Karpas-422 (cell line): Measurements from ENCODE around the gene DUSP2. TPM values are rescaled to one million over a fixed set of nuclear protein-coding genes. Genes with fewer than 3 reads are reported as not detected.

ENCODE experiments used
- DNase-seq: peaks from one replicate; pipeline ENCODE4 v3.0.0-alpha.2; 2015
- H2AFZ ChIP-seq: fragments of 200-600 bp; sonication (generic); 2 replicates; pipeline ENCODE4 v1.6.1; 2014; ENCODE audit warnings: antibody characterized with exemption, low read length, mixed read lengths
- H3K27ac ChIP-seq: fragments of 200-600 bp; sonication (generic); 2 replicates; pipeline ENCODE4 v1.5.1; 2014; ENCODE audit warnings: mild to moderate bottlenecking, low read length, moderate library complexity
- H3K27me3 ChIP-seq: fragments of 200-600 bp; sonication (generic); 2 replicates; pipeline ENCODE4 v1.6.1; 2014; ENCODE audit warnings: low read length, mixed read lengths
- H3K36me3 ChIP-seq: fragments of 200-600 bp; sonication (generic); 2 replicates; pipeline ENCODE4 v1.6.1; 2014; ENCODE audit warnings: low read length, mixed read lengths; ENCODE audit not compliant: insufficient read depth
- H3K4me1 ChIP-seq: fragments of 200-600 bp; sonication (generic); 2 replicates; pipeline ENCODE4 v1.6.1; 2014; ENCODE audit warnings: mild to moderate bottlenecking, low read length, mixed read lengths
- H3K4me2 ChIP-seq: fragments of 200-600 bp; sonication (generic); 2 replicates; pipeline ENCODE4 v1.6.1; 2014; ENCODE audit warnings: low read length, low read depth, mild to moderate bottlenecking; ENCODE audit not compliant: poor library complexity, severe bottlenecking
- H3K4me3 ChIP-seq: fragments of 200-600 bp; sonication (generic); 2 replicates; pipeline ENCODE4 v1.5.1; 2014; ENCODE audit warnings: mild to moderate bottlenecking, antibody characterized with exemption, low read length, mixed read lengths
- H3K79me2 ChIP-seq: fragments of 200-600 bp; sonication (generic); 2 replicates; pipeline ENCODE4 v1.6.1; 2014; ENCODE audit warnings: mild to moderate bottlenecking, low read length, mixed read lengths
- H3K9ac ChIP-seq: fragments of 200-600 bp; sonication (generic); 2 replicates; pipeline ENCODE4 v1.6.0; 2014; ENCODE audit warnings: low read length
- H3K9me2 ChIP-seq: fragments of 200-600 bp; sonication (generic), shearing (Covaris generic); replicated peaks from 2 replicates; pipeline ENCODE4 v1.6.0; 2014; ENCODE audit warnings: mild to moderate bottlenecking, low read length, moderate library complexity; ENCODE audit not compliant: insufficient read depth
- H3K9me3 ChIP-seq: fragments of 300-700, 200-600 bp; sonication (generic); 2 replicates; pipeline ENCODE4 v1.6.1; 2014; ENCODE audit warnings: low read length, mixed read lengths
- H4K20me1 ChIP-seq: fragments of 200-600 bp; sonication (generic); 2 replicates; pipeline ENCODE4 v1.6.1; 2014; ENCODE audit warnings: mild to moderate bottlenecking, antibody characterized with exemption, low read length, low read depth; ENCODE audit not compliant: insufficient read depth
- total RNA-seq: library from RNA; depleted of rRNA; stranded (reverse); fragments of >200 nt; shearing (Covaris generic); gene quantifications from 2 replicates; pipeline ENCODE4 v1.2.3, GENCODE V29; 2014; ENCODE audit warnings: low replicate concordance; rRNA removed

DUSP2 gene
- total RNA-seq, 1 experiment from 2014 or later, result 25.1 TPM

- Histone ChIP-seq H3K4me1 (no peaks in the 10 kb centered on the region), H3K9me2 (no peaks in the 10 kb centered on the region), H3K36me3 (no peaks in the 10 kb centered on the region), H3K9ac (no peak overlapping the region), H3K27me3 (no peaks in the 10 kb centered on the region), H4K20me1 (no peaks in the 10 kb centered on the region), H3K27ac (no peak overlapping the region), H3K4me2 (no peak overlapping the region), H3K9me3 (no peaks in the 10 kb centered on the region), H3K4me3 (no peak overlapping the region), H3K79me2 (no peaks in the 10 kb centered on the region), H2AFZ (no peak overlapping the region)
- DNase-seq, result no peak
Observed at GRCh38 chr2:96097441-96097840, 47.8 kb downstream of the DUSP2 start.

GRCh38 chr2:96095116-96095636 lies 50.1 kb downstream of the DUSP2 start:
- no peak for DNase-seq
- no peaks in the 10 kb centered on the region for H3K9me3 ChIP-seq
- H4K20me1 ChIP-seq, result no peaks in the 10 kb centered on the region
- H3K4me1 ChIP-seq, result no peaks in the 10 kb centered on the region
- H3K4me3 ChIP-seq, result no peak overlapping the region
- no peaks in the 10 kb centered on the region for H3K9me2 ChIP-seq
- no peak overlapping the region for H3K4me2 ChIP-seq
- H2AFZ ChIP-seq, result no peak overlapping the region
- no peak overlapping the region for H3K27ac ChIP-seq
- H3K79me2 ChIP-seq, result no peaks in the 10 kb centered on the region
- no peaks in the 10 kb centered on the region for H3K27me3 ChIP-seq
- H3K36me3 ChIP-seq, result no peaks in the 10 kb centered on the region
- H3K9ac ChIP-seq, result no peak overlapping the region

- H3K4me3 ChIP-seq, result no peak overlapping the region
- no peak overlapping the region for H3K4me2 ChIP-seq
- H3K27me3 ChIP-seq, result no peaks in the 10 kb centered on the region
- H3K79me2 ChIP-seq, result no peaks in the 10 kb centered on the region
- peaks cover 4% of the 10 kb centered on the region for H3K4me1 ChIP-seq
- H3K27ac ChIP-seq, result no peak overlapping the region
- H3K9ac ChIP-seq, result no peak overlapping the region
- DNase-seq, result no peak
- H3K9me3 ChIP-seq, result no peaks in the 10 kb centered on the region
- H3K36me3 ChIP-seq, result no peaks in the 10 kb centered on the region
- no peaks in the 10 kb centered on the region for H4K20me1 ChIP-seq
- H3K9me2 ChIP-seq, result no peaks in the 10 kb centered on the region
- H2AFZ ChIP-seq, result no peak overlapping the region
Observed at GRCh38 chr2:96093528-96093927, 51.7 kb downstream of the DUSP2 start.

Other genes starting within 250 kb of the DUSP2 start
- 56.3 and 74.4 TPM in 2 replicates for gene ANKRD36C, start 153.6 kb downstream of the DUSP2 start, total RNA-seq
- not detected in 2 replicates for gene GPAT2, start 110.5 kb downstream of the DUSP2 start, total RNA-seq
- gene ADRA2B, start 28.9 kb downstream of the DUSP2 start, total RNA-seq, result not detected in 2 replicates
- gene ASTL, start 6.9 kb downstream of the DUSP2 start, total RNA-seq, result not detected in 2 replicates
- gene STARD7, start 63.4 kb upstream of the DUSP2 start, total RNA-seq, result 140 and 167 TPM in 2 replicates
- 17.7 and 21.9 TPM in 2 replicates for gene TMEM127, start 120.6 kb upstream of the DUSP2 start, total RNA-seq
- 71.2 and 101 TPM in 2 replicates for gene CIAO1, start 120.8 kb upstream of the DUSP2 start, total RNA-seq
- gene SNRNP200, start 160.1 kb upstream of the DUSP2 start, total RNA-seq, result 68.1 and 83.8 TPM in 2 replicates
- gene ITPRIPL1, start 179.9 kb upstream of the DUSP2 start, total RNA-seq, result 12.4 and 21.2 TPM in 2 replicates
- gene NCAPH, start 190.3 kb upstream of the DUSP2 start, total RNA-seq, result 23.1 and 24.2 TPM in 2 replicates